Suprapubic skin (tissue), 4 donors: ENCODE measurements around the gene SERPING1. TPM values are rescaled to one million over a fixed set of nuclear protein-coding genes. Genes with fewer than 3 reads are reported as not detected.
A peak's percentile ranks its signal among the peaks of the same experiment; 100 is the strongest.

Experiments used
- DNase-seq, 2 donors: peaks; one replicate each; pipeline ENCODE4 v3.0.0-alpha.2; 2019; ENCODE audit warnings: low spot score in 2 of 2
- H3K27ac ChIP-seq: fragments of 200-600 bp; sonication (generic); one replicate; pipeline ENCODE4 v1.5.1; 2019
- H3K27me3 ChIP-seq: fragments of 200-600 bp; sonication (generic); one replicate; pipeline ENCODE4 v1.5.1; 2019
- H3K36me3 ChIP-seq: fragments of 200-600 bp; sonication (generic); one replicate; pipeline ENCODE4 v1.5.1; 2019
- H3K4me1 ChIP-seq: fragments of 200-600 bp; sonication (generic); one replicate; pipeline ENCODE4 v1.5.1; 2019
- H3K4me3 ChIP-seq: fragments of 200-600 bp; sonication (generic); one replicate; pipeline ENCODE4 v1.5.1; 2019; ENCODE audit warnings: mild to moderate bottlenecking
- H3K9me3 ChIP-seq: fragments of 200-600 bp; sonication (generic); one replicate; pipeline ENCODE4 v1.5.1; 2019
- EP300 ChIP-seq: sonication (generic); formaldehyde crosslinking; IDR thresholded peaks from one replicate; pipeline ENCODE4 v1.6.1; 2017; ENCODE audit warnings: antibody characterized with exemption
- POLR2A ChIP-seq, 2 donors: fragments of 450-650 bp; IDR thresholded peaks; one replicate each; pipeline ENCODE4 v1.6.1; 2017; ENCODE audit warnings: antibody characterized with exemption in 2 of 2, mild to moderate bottlenecking in 2 of 2, moderate library complexity in 2 of 2
- POLR2AphosphoS5 ChIP-seq, 3 donors: sonication (generic); formaldehyde crosslinking; IDR thresholded peaks; one replicate each; pipeline ENCODE4 v1.6.1; 2017; ENCODE audit warnings: antibody characterized with exemption in 3 of 3
- whole genome bisulfite sequencing: methylation state at CpG from one replicate; pipeline ENCODE4 v1.1.5; 2018; 5-methylcytosine and 5-hydroxymethylcytosine counted together
- total RNA-seq, 4 donors: library from RNA; depleted of rRNA; stranded (reverse); fragments of >200 nt; gene quantifications; one replicate each; pipeline ENCODE4 v1.1.0, GENCODE V29; 2016
- TF ChIP-seq, protein P1 (sequence below), 2 donors: fragments of 200-600 bp in 1 of 2; fragments of 450-650 bp in 1 of 2; sonication (generic) in 1 of 2; IDR thresholded peaks; one replicate each; pipeline ENCODE4 v1.5.1; 2016 to 2019; ENCODE audit warnings: antibody characterized with exemption in 2 of 2, mild to moderate bottlenecking in 1 of 2, moderate library complexity in 1 of 2

Gene SERPING1
- total RNA-seq, 4 donors from 2014 or later, result 93.3 to 173 (median 119) TPM

- no peak for DNase-seq
- no peaks in the 10 kb centered on the region for H3K27me3 ChIP-seq
Measured at GRCh38 chr11:57555393-57555792, 42.1 kb upstream of the SERPING1 start.

GRCh38 chr11:57556041-57556440, 41.4 kb upstream of the SERPING1 start:
- H3K4me3 ChIP-seq, result no peak overlapping the region
- no peaks in the 10 kb centered on the region for H3K27me3 ChIP-seq
- H3K27ac ChIP-seq, result no peak overlapping the region
- WGBS, result 82% methylated on average over 8 of the region's 8 CpGs
- H3K36me3 ChIP-seq, result peaks cover 82% of the 10 kb centered on the region
- TF ChIP-seq POLR2A (IDR thresholded peaks at IDR 0.05) (no peak), POLR2AphosphoS5 (IDR thresholded peaks at IDR 0.05) (no peak), EP300 (no peak)
- TF ChIP-seq, protein P1, sequence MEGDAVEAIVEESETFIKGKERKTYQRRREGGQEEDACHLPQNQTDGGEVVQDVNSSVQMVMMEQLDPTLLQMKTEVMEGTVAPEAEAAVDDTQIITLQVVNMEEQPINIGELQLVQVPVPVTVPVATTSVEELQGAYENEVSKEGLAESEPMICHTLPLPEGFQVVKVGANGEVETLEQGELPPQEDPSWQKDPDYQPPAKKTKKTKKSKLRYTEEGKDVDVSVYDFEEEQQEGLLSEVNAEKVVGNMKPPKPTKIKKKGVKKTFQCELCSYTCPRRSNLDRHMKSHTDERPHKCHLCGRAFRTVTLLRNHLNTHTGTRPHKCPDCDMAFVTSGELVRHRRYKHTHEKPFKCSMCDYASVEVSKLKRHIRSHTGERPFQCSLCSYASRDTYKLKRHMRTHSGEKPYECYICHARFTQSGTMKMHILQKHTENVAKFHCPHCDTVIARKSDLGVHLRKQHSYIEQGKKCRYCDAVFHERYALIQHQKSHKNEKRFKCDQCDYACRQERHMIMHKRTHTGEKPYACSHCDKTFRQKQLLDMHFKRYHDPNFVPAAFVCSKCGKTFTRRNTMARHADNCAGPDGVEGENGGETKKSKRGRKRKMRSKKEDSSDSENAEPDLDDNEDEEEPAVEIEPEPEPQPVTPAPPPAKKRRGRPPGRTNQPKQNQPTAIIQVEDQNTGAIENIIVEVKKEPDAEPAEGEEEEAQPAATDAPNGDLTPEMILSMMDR (IDR thresholded peaks at IDR 0.05), result no peak
- DNase-seq, result no peak
- H3K9me3 ChIP-seq, result no peaks in the 10 kb centered on the region
- no peaks in the 10 kb centered on the region for H3K4me1 ChIP-seq

More at GRCh38 chr11:57555393-57555792, 42.1 kb upstream of the SERPING1 start:
- TF ChIP-seq, protein P1 (IDR thresholded peaks at IDR 0.05), result no peak
- no peak for TF ChIP-seq EP300
- no peak for TF ChIP-seq POLR2A (IDR thresholded peaks at IDR 0.05)
- no peak for TF ChIP-seq POLR2AphosphoS5 (IDR thresholded peaks at IDR 0.05)
- WGBS, result 83% methylated on average over 2 of the region's 2 CpGs
- Histone ChIP-seq H3K27ac (no peak overlapping the region), H3K4me1 (no peaks in the 10 kb centered on the region), H3K4me3 (no peak overlapping the region), H3K9me3 (no peaks in the 10 kb centered on the region), H3K36me3 (peaks cover 88% of the 10 kb centered on the region)

GRCh38 chr11:57560146-57560545, 37.3 kb upstream of the SERPING1 start:
- Histone ChIP-seq H3K4me3 (no peak overlapping the region), H3K27me3 (no peaks in the 10 kb centered on the region), H3K9me3 (no peaks in the 10 kb centered on the region), H3K4me1 (peaks cover 5% of the 10 kb centered on the region), H3K36me3 (peaks cover 40% of the 10 kb centered on the region), H3K27ac (no peak overlapping the region)
- DNase-seq, result no peak
- TF ChIP-seq POLR2A (IDR thresholded peaks at IDR 0.05) (no peak), EP300 (no peak), POLR2AphosphoS5 (IDR thresholded peaks at IDR 0.05) (no peak)
- TF ChIP-seq, protein P1 (IDR thresholded peaks at IDR 0.05), result no peak
- WGBS, result 100% methylated on average over 2 of the region's 4 CpGs

DNA sequence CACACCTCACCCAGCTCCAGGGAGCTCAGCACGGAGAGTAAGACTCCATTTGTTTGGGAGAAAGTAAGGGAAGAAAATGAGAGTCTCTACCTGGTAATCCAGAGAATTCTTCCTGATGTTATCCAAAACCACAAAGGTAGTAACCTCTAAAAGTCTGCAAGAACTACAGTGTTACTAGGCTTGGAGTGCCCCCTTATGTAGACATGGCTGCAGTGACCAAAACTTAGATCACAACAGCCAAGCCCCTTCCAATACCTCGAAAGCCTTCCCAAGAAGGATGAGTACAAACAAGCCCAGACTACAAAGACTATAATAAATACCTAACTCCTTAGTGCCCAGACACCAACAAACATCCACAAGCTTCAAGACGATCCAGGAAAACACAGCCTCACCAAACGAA, 34.9 kb upstream of the SERPING1 start:
- H3K27ac ChIP-seq, result no peak overlapping the region
- peaks cover 18% of the 10 kb centered on the region for H3K36me3 ChIP-seq
- no peaks in the 10 kb centered on the region for H3K27me3 ChIP-seq
- H3K4me3 ChIP-seq, result no peak overlapping the region
- no peak for DNase-seq
- TF ChIP-seq POLR2AphosphoS5 (IDR thresholded peaks at IDR 0.05), result no peak
- TF ChIP-seq, protein P1 (IDR thresholded peaks at IDR 0.05), result no peak
- no peak for TF ChIP-seq POLR2A (IDR thresholded peaks at IDR 0.05)
- no peak for TF ChIP-seq EP300
- H3K9me3 ChIP-seq, result no peaks in the 10 kb centered on the region
- H3K4me1 ChIP-seq, result peaks cover 22% of the 10 kb centered on the region
- 43% methylated on average over 4 of the region's 4 CpGs for WGBS

DNA sequence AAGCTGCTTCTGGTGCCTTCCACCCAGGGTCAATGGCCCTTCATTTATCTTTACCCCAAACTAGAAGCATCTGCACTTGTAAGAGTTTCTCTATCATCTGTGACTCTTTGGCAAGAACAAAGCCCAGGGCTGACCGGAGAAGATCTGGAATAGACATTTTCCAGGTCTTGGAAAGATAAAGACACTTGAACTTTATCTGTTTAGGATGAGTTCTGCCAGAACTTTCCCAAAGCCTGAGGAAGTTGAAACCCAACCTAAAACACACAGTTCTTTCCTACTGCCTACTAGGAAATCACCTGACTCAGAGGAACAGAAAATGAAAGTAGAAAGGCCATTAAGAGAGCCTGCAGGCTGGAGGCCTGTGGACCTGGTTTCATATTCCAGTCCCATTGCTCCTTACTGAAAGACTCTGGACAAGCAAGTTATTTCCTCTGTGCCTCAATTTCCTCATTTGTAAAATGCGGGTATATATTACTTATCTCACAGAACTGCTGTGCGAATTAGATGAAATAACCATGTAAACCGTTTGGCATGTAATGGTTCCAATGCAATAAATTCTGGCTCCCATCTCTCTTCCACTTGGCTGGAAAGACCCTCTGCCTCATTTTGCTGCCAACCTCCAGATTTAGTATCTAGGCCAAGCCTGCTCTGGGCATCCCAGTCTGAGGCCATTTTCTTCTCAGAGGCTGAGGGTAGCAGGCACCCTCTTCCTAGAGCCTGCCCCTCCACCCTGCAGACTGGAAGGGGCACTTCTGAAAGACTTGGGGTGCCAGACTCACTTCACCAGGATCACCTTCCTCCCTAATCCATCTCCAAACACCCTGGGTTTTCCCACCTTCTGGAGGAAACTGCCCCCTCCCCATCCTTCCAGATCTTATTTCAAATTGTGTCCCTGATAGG, 31.2 kb upstream of the SERPING1 start:
- Histone ChIP-seq H3K27ac (peak overlapping the region; percentile 73), H3K4me3 (peak overlapping the region; percentile 96), H3K36me3 (no peaks in the 10 kb centered on the region), H3K4me1 (peaks cover 40% of the 10 kb centered on the region), H3K27me3 (no peaks in the 10 kb centered on the region), H3K9me3 (no peaks in the 10 kb centered on the region)
- no peak for DNase-seq
- TF ChIP-seq, protein P1 (IDR thresholded peaks at IDR 0.05), result no peak
- TF ChIP-seq POLR2AphosphoS5 (IDR thresholded peaks at IDR 0.05) (no peak), EP300 (no peak), POLR2A (IDR thresholded peaks at IDR 0.05) (no peak)
- WGBS, result 30% methylated on average over 4 of the region's 4 CpGs
